Body of pancreas (tissue), 4 donors: ENCODE data around the gene RECK.

ENCODE experiments used
- CTCF ChIP-seq, 7 experiments: fragments of 450-650 bp in 4 of 7; fragments of 200-600 bp in 3 of 7; sonication (generic) in 3 of 7; IDR thresholded peaks; one replicate each; pipeline ENCODE4 v1.5.1; 2016 to 2019; ENCODE audit warnings: antibody characterized with exemption in 7 of 7
- POLR2A ChIP-seq, 3 donors: fragments of 450-650 bp; IDR thresholded peaks; one replicate each; pipeline ENCODE4 v1.6.1; 2016; ENCODE audit warnings: antibody characterized with exemption in 3 of 3, mild to moderate bottlenecking in 2 of 3

DNA sequence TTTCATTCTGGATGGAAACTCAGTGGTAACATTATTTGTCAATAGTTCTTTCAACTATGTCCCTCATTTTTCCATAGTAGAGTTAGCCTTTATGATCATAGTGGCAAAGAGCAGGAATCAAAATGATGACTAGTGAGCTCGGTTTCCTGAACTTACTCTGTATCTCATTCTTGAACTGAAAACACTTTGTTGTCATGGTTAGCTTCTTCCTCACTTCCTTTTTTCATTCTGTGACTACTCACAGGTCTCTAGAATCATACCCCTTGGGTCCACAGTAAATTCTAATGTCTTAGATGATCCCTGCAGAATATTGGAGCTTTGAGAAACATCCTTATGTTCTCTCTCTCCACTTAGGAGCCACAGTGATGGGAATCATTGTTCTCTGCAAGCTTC is 29.4 kb upstream of the RECK start:
- no peak for TF ChIP-seq CTCF (IDR thresholded peaks at IDR 0.05)
- TF ChIP-seq POLR2A (IDR thresholded peaks at IDR 0.05): no peak
